Measurements from ENCODE around the gene POTEG.
"Not testable (repeated sequence)": the region's sequence is repeated elsewhere in the genome, so short reads cannot be mapped to it uniquely, and the experiment has no call there.

DNA sequence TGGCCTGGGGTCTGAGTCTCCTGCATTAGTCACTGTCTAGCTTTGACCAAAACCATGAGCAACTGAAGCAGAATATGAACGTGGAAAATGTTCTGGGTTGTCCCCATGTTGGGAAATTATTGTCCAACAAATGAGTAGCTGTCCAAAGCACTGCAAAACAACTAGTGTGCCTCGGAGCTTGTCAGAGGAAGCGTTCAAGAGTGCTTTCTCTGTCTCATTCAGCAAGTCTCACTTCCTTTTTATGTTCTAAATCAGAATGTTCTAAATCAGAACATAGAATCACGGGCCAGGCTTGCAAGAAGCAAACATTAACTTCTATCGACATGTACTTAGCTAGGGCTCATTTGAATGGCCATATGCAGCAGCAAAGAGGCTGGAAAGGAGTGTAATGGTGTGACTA is 5.1 kb upstream of the POTEG start:
- not testable (repeated sequence) for TF ChIP-seq CTCF (IDR thresholded peaks at IDR 0.05 in 8 of 11, conservative IDR thresholded peaks at IDR 0.05 in 3 of 11); POLR2A (IDR thresholded peaks at IDR 0.05)
